K562 (cell line): Measurements from ENCODE around the gene PRCD.

ENCODE experiments used
- EP300 ChIP-seq: IDR thresholded peaks from 2 replicates; pipeline ENCODE4 v1.6.1; 2012; ENCODE audit warnings: low read length, improper control_type of control experiment
- HOMEZ ChIP-seq: fragments of 250-450 bp; sonication (Bioruptor Pico); IDR thresholded peaks from 2 replicates; pipeline ENCODE4 v1.4.0; 2020; ENCODE audit warnings: mild to moderate bottlenecking, moderate library complexity
- NBN ChIP-seq: fragments of 450-650 bp; IDR thresholded peaks from 2 replicates; pipeline ENCODE4 v1.6.1; 2016; ENCODE audit warnings: low read depth, mild to moderate bottlenecking
- RAD51 ChIP-seq: fragments of 450-650 bp; IDR thresholded peaks from 2 replicates; pipeline ENCODE4 v1.7.1; 2016; ENCODE audit warnings: low read depth, mild to moderate bottlenecking, borderline replicate concordance
- SMARCA5 ChIP-seq: fragments of 450-650 bp; IDR thresholded peaks from 2 replicates; pipeline ENCODE4 v1.6.1; 2016
- XRCC5 ChIP-seq: fragments of 200-400 bp; formaldehyde crosslinking; IDR thresholded peaks from 2 replicates; pipeline ENCODE4 v1.6.1; 2017; ENCODE audit warnings: low read depth, mild to moderate bottlenecking, low read length
- ZC3H11A ChIP-seq: IDR thresholded peaks from 2 replicates; pipeline ENCODE4 v1.6.1; 2012; ENCODE audit warnings: low read depth, low read length, improper control_type of control experiment
- ZC3H8 ChIP-seq: fragments of 450-650 bp; IDR thresholded peaks from 2 replicates; pipeline ENCODE4 v1.6.1; 2017
- ZNF274 ChIP-seq: IDR thresholded peaks from 2 replicates; pipeline ENCODE4 v1.6.1; 2011; ENCODE audit warnings: low read depth, mild to moderate bottlenecking, low read length, moderate library complexity, borderline replicate concordance
- TF ChIP-seq, protein P1 (sequence below): sonication (generic); formaldehyde crosslinking; IDR thresholded peaks from 2 replicates; pipeline ENCODE4 v1.8.0; 2022; ENCODE audit warnings: mild to moderate bottlenecking, missing genetic modification reagents
- TF ChIP-seq, protein P2 (sequence below): sonication (generic); formaldehyde crosslinking; IDR thresholded peaks from 2 replicates; pipeline ENCODE4 v1.8.0; 2022; ENCODE audit warnings: missing genetic modification reagents, mild to moderate bottlenecking, borderline replicate concordance
- TF ChIP-seq, protein P3 (sequence below), 2 experiments: fragments of 450-650 bp; formaldehyde crosslinking in 1 of 2; IDR thresholded peaks; 2 replicates each; pipeline versions ENCODE4 v1.4.0 to v1.6.1; 2014 to 2020; ENCODE audit warnings: mild to moderate bottlenecking in 2 of 2, borderline replicate concordance in 1 of 2, low read depth in 1 of 2
- TF ChIP-seq, protein P4 (sequence below): fragments of 450-650 bp; formaldehyde crosslinking; IDR thresholded peaks from 2 replicates; pipeline ENCODE4 v1.4.0; 2020; ENCODE audit warnings: mild to moderate bottlenecking, mixed read lengths
- TF ChIP-seq, protein P5 (sequence below), 3 experiments: IDR thresholded peaks in 2 of 3; conservative IDR thresholded peaks in 1 of 3; 2 replicates each; pipeline ENCODE4 v1.5.1; 2011 to 2012; ENCODE audit warnings: low read length in 3 of 3, mild to moderate bottlenecking in 3 of 3, control low read depth in 2 of 3, improper control_type of control experiment in 1 of 3, inconsistent platforms in 1 of 3, low read depth in 1 of 3, mixed read lengths in 1 of 3, moderate library complexity in 1 of 3; ENCODE audit not compliant: insufficient read depth in 2 of 3

- TF ChIP-seq RAD51: no peak
- TF ChIP-seq, protein P1, sequence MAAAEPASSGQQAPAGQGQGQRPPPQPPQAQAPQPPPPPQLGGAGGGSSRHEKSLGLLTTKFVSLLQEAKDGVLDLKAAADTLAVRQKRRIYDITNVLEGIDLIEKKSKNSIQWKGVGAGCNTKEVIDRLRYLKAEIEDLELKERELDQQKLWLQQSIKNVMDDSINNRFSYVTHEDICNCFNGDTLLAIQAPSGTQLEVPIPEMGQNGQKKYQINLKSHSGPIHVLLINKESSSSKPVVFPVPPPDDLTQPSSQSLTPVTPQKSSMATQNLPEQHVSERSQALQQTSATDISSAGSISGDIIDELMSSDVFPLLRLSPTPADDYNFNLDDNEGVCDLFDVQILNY (CRISPR knock-in tag): no peak
- TF ChIP-seq HOMEZ (CRISPR knock-in tag): no peak
- no peak for TF ChIP-seq NBN
- TF ChIP-seq XRCC5: no peak
- TF ChIP-seq ZNF274: no peak
- TF ChIP-seq EP300: no peak
- TF ChIP-seq SMARCA5: no peak
- no peak for TF ChIP-seq ZC3H8
- TF ChIP-seq ZC3H11A: no peak
- TF ChIP-seq, protein P2, sequence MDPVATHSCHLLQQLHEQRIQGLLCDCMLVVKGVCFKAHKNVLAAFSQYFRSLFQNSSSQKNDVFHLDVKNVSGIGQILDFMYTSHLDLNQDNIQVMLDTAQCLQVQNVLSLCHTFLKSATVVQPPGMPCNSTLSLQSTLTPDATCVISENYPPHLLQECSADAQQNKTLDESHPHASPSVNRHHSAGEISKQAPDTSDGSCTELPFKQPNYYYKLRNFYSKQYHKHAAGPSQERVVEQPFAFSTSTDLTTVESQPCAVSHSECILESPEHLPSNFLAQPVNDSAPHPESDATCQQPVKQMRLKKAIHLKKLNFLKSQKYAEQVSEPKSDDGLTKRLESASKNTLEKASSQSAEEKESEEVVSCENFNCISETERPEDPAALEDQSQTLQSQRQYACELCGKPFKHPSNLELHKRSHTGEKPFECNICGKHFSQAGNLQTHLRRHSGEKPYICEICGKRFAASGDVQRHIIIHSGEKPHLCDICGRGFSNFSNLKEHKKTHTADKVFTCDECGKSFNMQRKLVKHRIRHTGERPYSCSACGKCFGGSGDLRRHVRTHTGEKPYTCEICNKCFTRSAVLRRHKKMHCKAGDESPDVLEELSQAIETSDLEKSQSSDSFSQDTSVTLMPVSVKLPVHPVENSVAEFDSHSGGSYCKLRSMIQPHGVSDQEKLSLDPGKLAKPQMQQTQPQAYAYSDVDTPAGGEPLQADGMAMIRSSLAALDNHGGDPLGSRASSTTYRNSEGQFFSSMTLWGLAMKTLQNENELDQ (CRISPR knock-in tag): no peak
- TF ChIP-seq, protein P3, sequence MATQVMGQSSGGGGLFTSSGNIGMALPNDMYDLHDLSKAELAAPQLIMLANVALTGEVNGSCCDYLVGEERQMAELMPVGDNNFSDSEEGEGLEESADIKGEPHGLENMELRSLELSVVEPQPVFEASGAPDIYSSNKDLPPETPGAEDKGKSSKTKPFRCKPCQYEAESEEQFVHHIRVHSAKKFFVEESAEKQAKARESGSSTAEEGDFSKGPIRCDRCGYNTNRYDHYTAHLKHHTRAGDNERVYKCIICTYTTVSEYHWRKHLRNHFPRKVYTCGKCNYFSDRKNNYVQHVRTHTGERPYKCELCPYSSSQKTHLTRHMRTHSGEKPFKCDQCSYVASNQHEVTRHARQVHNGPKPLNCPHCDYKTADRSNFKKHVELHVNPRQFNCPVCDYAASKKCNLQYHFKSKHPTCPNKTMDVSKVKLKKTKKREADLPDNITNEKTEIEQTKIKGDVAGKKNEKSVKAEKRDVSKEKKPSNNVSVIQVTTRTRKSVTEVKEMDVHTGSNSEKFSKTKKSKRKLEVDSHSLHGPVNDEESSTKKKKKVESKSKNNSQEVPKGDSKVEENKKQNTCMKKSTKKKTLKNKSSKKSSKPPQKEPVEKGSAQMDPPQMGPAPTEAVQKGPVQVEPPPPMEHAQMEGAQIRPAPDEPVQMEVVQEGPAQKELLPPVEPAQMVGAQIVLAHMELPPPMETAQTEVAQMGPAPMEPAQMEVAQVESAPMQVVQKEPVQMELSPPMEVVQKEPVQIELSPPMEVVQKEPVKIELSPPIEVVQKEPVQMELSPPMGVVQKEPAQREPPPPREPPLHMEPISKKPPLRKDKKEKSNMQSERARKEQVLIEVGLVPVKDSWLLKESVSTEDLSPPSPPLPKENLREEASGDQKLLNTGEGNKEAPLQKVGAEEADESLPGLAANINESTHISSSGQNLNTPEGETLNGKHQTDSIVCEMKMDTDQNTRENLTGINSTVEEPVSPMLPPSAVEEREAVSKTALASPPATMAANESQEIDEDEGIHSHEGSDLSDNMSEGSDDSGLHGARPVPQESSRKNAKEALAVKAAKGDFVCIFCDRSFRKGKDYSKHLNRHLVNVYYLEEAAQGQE (IDR thresholded peaks at IDR 0.05; ENCODE audit: borderline replicate concordance): no peak
- TF ChIP-seq, protein P3 (CRISPR knock-in tag; IDR thresholded peaks at IDR 0.05; ENCODE audit: low read depth): no peak
- TF ChIP-seq, protein P4, sequence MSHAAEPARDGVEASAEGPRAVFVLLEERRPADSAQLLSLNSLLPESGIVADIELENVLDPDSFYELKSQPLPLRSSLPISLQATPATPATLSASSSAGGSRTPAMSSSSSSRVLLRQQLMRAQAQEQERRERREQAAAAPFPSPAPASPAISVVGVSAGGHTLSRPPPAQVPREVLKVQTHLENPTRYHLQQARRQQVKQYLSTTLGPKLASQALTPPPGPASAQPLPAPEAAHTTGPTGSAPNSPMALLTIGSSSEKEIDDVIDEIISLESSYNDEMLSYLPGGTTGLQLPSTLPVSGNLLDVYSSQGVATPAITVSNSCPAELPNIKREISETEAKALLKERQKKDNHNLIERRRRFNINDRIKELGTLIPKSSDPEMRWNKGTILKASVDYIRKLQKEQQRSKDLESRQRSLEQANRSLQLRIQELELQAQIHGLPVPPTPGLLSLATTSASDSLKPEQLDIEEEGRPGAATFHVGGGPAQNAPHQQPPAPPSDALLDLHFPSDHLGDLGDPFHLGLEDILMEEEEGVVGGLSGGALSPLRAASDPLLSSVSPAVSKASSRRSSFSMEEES (CRISPR knock-in tag): no peak
- TF ChIP-seq, protein P5, sequence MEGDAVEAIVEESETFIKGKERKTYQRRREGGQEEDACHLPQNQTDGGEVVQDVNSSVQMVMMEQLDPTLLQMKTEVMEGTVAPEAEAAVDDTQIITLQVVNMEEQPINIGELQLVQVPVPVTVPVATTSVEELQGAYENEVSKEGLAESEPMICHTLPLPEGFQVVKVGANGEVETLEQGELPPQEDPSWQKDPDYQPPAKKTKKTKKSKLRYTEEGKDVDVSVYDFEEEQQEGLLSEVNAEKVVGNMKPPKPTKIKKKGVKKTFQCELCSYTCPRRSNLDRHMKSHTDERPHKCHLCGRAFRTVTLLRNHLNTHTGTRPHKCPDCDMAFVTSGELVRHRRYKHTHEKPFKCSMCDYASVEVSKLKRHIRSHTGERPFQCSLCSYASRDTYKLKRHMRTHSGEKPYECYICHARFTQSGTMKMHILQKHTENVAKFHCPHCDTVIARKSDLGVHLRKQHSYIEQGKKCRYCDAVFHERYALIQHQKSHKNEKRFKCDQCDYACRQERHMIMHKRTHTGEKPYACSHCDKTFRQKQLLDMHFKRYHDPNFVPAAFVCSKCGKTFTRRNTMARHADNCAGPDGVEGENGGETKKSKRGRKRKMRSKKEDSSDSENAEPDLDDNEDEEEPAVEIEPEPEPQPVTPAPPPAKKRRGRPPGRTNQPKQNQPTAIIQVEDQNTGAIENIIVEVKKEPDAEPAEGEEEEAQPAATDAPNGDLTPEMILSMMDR (IDR thresholded peaks at IDR 0.05 in 2 of 3, conservative IDR thresholded peaks at IDR 0.05 in 1 of 3; ENCODE audit: insufficient read depth in 2 of 3, low read depth in 1 of 3, low read length in 3 of 3): no peak
Measured at GRCh38 chr17:76551685-76552084, 11.8 kb downstream of the PRCD start.
